NT2/D1 (cell line): ENCODE data around the gene CSPG5.

Experiments used
- DNase-seq: peaks from one replicate; pipeline ENCODE4 v3.0.0-alpha.2; 2011; ENCODE audit warnings: low read depth, low spot score
- H3K27me3 ChIP-seq: 2 replicates; pipeline ENCODE4 v1.6.0; 2011; ENCODE audit warnings: mild to moderate bottlenecking; ENCODE audit not compliant: insufficient read length, insufficient read depth
- H3K36me3 ChIP-seq: 2 replicates; pipeline ENCODE4 v1.6.1; 2011; ENCODE audit warnings: mild to moderate bottlenecking, low read length, mixed read lengths; ENCODE audit not compliant: insufficient read depth, insufficient read length
- H3K4me1 ChIP-seq: 2 replicates; pipeline ENCODE4 v1.5.1; 2011; ENCODE audit not compliant: insufficient read depth, insufficient read length
- H3K4me3 ChIP-seq: 2 replicates; pipeline ENCODE4 v1.5.1; 2011; ENCODE audit warnings: low read depth; ENCODE audit not compliant: insufficient read length
- H3K9ac ChIP-seq: 2 replicates; pipeline ENCODE4 v1.6.0; 2011; ENCODE audit warnings: low read depth; ENCODE audit not compliant: insufficient read length
- H3K9me3 ChIP-seq: 2 replicates; pipeline ENCODE4 v1.5.1; 2011; ENCODE audit warnings: mild to moderate bottlenecking, low read length; ENCODE audit not compliant: insufficient read depth
- SUZ12 ChIP-seq: IDR thresholded peaks from 2 replicates; pipeline ENCODE4 v1.6.1; 2011; ENCODE audit not compliant: insufficient read length, insufficient read depth; ENCODE audit errors: extremely low read depth
- YY1 ChIP-seq: IDR thresholded peaks from 2 replicates; pipeline ENCODE4 v1.6.1; 2011; ENCODE audit not compliant: insufficient read length, insufficient read depth
- ZNF274 ChIP-seq: IDR thresholded peaks from 2 replicates; pipeline ENCODE4 v1.6.1; 2011; ENCODE audit warnings: mild to moderate bottlenecking, low read depth, low read length

CSPG5 gene

DNA sequence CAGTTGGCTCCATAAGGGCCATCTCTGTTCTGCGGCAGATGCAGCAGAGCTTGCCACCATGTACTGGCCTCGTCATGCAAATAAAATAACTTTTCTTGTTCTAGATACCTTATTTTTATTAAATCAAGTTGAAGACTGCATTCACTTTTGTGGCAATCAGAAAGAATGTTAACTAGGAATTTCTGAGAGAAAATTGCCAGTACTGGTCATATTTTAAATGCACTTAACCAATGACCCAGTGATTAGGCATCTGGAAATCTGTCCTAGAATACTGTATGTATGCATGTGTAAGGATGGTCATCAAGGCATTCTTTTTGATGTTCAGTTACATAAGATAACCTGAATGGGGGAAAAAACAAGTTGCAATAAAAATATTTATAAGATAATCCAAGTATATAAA, 34.2 kb upstream of the CSPG5 start:
- peaks cover 2% of the 10 kb centered on the region for H3K4me1 ChIP-seq
- no peak overlapping the region for H3K9ac ChIP-seq
- no peak overlapping the region for H3K4me3 ChIP-seq
- H3K9me3 ChIP-seq: no peaks in the 10 kb centered on the region
- DNase-seq: no peak
- H3K36me3 ChIP-seq: peaks cover 76% of the 10 kb centered on the region
- TF ChIP-seq SUZ12: no peak
- no peak for TF ChIP-seq ZNF274
- TF ChIP-seq YY1: no peak
- no peaks in the 10 kb centered on the region for H3K27me3 ChIP-seq

DNA sequence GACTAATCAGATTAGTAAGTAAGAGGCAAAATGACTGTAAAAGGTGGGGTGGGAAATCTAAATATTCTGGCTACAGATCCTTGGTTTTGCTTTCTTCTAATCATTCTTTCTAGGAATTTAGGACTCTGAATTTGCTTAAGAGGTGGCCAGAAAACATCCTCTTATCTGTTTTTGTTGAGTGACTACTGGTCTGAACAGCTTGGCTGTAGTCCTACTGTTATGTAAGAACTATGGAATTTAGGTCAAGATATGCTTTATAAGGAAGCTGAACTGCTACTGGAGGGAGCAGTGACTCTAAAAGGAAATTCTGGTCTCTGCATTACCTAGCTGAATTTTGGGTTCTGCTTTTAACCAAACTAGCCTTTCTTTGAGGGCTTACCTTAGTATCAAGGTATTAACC, 33.5 kb upstream of the CSPG5 start:
- H3K9me3 ChIP-seq: no peaks in the 10 kb centered on the region
- peaks cover 77% of the 10 kb centered on the region for H3K36me3 ChIP-seq
- H3K9ac ChIP-seq: no peak overlapping the region

DNA sequence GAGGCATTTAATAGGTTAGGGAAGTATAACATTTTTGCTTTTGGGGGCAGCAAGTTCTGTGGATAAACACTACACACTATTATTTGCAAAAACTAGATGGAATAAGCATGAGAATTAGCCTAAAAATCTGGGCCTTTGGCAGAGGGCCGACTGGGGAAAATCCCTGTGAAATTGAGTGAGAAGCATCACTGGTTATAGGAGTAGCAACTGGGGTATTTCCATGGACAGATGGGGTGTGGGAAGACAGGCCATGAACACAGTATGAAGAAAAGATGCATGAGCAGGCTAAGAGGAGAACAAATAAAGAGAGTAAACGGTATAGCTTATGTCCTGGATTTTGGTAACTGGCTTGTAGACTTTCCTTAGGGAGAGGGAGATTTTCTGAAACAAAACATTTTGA, 32.9 kb upstream of the CSPG5 start:
- Histone ChIP-seq H3K9ac (no peak overlapping the region), H3K36me3 (peaks cover 78% of the 10 kb centered on the region), H3K27me3 (no peaks in the 10 kb centered on the region), H3K4me1 (peaks cover 2% of the 10 kb centered on the region), H3K9me3 (no peaks in the 10 kb centered on the region), H3K4me3 (no peak overlapping the region)
- no peak for TF ChIP-seq ZNF274
- no peak for DNase-seq

More for the DNA sequence above, 33.5 kb upstream of the CSPG5 start:
- TF ChIP-seq YY1 (no peak), ZNF274 (no peak), SUZ12 (no peak)
- Histone ChIP-seq H3K27me3 (no peaks in the 10 kb centered on the region), H3K4me3 (no peak overlapping the region), H3K4me1 (peaks cover 2% of the 10 kb centered on the region)
- no peak for DNase-seq

DNA sequence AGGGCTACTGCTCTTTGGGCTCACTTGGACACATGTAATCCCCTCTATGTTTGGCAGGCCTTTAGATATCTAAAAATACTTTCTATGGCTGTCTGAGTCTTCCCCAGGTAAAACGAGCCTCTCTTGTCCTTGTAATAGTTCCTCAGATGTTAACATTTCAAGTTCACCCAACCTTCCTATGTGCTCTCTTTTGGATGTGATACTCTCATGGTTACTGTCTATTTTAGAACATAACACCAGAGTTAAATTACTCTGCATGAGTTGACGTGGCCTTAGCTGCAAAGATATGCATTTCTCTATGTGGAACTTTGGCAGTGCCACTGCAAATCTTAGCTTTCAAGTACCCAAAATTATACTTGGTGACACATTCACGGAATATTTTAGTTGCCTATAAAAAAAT, 31.9 kb upstream of the CSPG5 start:
- no peaks in the 10 kb centered on the region for H3K27me3 ChIP-seq
- no peak overlapping the region for H3K4me3 ChIP-seq
- peaks cover 84% of the 10 kb centered on the region for H3K36me3 ChIP-seq
- DNase-seq: no peak
- no peaks in the 10 kb centered on the region for H3K9me3 ChIP-seq
- TF ChIP-seq SUZ12: no peak
- TF ChIP-seq ZNF274: no peak
- TF ChIP-seq YY1: no peak
- H3K4me1 ChIP-seq: peaks cover 2% of the 10 kb centered on the region
- no peak overlapping the region for H3K9ac ChIP-seq

DNA sequence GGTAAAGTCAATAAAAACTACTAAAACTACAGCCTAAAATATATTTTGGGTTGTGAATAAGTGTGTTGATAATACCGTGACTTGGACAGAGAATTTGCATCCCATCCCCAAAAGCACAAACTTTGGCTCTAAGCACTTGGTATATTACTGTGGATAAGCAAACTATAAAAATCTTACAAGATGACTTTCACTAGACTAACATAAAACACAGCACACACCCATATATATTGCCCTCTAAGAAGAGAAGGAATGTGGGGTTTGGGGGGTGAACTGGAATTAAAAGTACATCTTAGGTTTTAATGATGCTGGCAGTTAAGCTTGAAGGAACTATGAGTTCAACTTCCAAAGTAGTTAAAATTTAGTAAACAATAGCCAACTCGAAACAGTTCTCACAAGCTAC, 28.7 kb upstream of the CSPG5 start:
- no peak for TF ChIP-seq YY1
- TF ChIP-seq SUZ12: no peak
- TF ChIP-seq ZNF274: no peak
- H3K27me3 ChIP-seq: no peaks in the 10 kb centered on the region
- H3K9ac ChIP-seq: no peak overlapping the region
- H3K4me3 ChIP-seq: no peak overlapping the region
- peaks cover 87% of the 10 kb centered on the region for H3K36me3 ChIP-seq
- H3K9me3 ChIP-seq: no peaks in the 10 kb centered on the region
- no peaks in the 10 kb centered on the region for H3K4me1 ChIP-seq
- DNase-seq: no peak

DNA sequence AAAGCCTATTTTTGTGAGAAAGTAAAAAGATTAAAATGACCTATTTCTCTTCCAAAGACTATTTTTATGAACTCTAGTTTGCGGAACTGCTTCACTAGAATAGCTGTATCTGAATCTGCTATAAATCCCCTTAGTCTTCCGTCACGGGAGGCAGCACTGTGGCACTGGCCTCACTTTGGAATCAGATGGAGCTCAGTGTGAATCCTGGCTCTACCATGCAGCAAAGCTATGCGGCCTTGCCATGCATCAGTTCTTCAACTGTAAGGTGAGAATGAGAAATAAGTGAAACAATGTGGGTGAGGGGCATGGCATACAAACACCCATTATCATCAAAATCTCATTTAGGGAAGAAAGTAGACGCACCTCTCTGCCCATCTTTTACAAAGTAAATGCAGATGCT, 27.5 kb upstream of the CSPG5 start:
- H3K36me3 ChIP-seq: peaks cover 81% of the 10 kb centered on the region
- TF ChIP-seq SUZ12: no peak
- no peak for TF ChIP-seq ZNF274
- TF ChIP-seq YY1: no peak
- H3K4me1 ChIP-seq: peaks cover 2% of the 10 kb centered on the region
- H3K4me3 ChIP-seq: no peak overlapping the region
- no peak for DNase-seq
- no peak overlapping the region for H3K9ac ChIP-seq
- H3K9me3 ChIP-seq: no peaks in the 10 kb centered on the region
- no peaks in the 10 kb centered on the region for H3K27me3 ChIP-seq

DNA sequence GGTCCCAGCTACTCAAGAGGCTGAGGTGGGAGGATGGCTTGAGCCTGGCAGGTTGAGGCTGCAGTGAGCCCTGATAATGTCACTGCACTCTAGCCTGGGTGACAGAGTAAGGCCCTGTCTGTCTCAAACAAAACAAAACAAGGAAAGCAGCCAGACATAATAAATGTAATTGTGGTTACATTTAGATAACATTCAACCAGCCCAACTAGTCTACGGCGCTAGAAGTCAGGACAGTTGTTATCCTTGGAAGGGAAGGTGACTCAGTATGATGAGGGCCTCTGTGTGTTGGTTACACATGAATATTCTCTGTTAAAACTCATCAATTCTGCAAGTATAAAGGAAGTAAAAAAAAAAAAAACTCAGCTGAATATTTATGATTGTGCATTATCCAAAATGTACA, 27.0 kb upstream of the CSPG5 start:
- TF ChIP-seq SUZ12: no peak
- TF ChIP-seq YY1: no peak
- TF ChIP-seq ZNF274: no peak
- Histone ChIP-seq H3K27me3 (no peaks in the 10 kb centered on the region), H3K4me3 (no peak overlapping the region), H3K36me3 (peaks cover 78% of the 10 kb centered on the region), H3K4me1 (peaks cover 2% of the 10 kb centered on the region), H3K9me3 (no peaks in the 10 kb centered on the region), H3K9ac (no peak overlapping the region)
- DNase-seq: no peak

DNA sequence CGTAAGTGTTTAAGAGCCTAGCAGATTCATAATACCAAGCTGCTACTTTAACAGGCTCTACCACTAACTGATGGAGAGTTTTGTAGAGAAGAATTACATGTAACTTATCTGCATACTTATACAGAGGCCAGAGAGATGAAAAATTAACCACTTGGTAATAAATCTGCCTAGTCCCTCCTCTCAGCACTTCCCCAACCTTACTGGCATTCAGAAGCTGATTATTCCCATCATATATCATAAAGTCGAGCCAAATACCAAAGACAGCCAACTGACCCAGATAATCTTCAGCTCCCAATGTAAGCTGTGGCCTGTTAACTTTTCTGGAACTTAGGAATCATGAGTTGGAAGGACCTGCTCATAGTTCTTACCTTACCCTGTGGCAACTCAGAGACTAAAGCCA, 25.5 kb upstream of the CSPG5 start:
- Histone ChIP-seq H3K4me1 (peaks cover 2% of the 10 kb centered on the region), H3K9ac (no peak overlapping the region), H3K9me3 (no peaks in the 10 kb centered on the region), H3K36me3 (peaks cover 79% of the 10 kb centered on the region), H3K4me3 (no peak overlapping the region), H3K27me3 (no peaks in the 10 kb centered on the region)
- TF ChIP-seq YY1 (no peak), SUZ12 (no peak), ZNF274 (no peak)
- DNase-seq: no peak
